K562 (cell line): ENCODE results near the gene CCNK. TPM values are rescaled to one million over a fixed set of nuclear protein-coding genes. Genes with fewer than 3 reads are reported as not detected.

ENCODE experiments used
- ATAC-seq: fragments of 200-7000 bp; cut with Tn5 transposase; 3 replicates; pipeline ENCODE4 v1.9.1; 2020; ENCODE audit warnings: moderate library complexity
- BruUV-seq: library from RNA; stranded (reverse); fragments of 400-500 nt; replicated peaks from 2 replicates; lab custom pipeline; 2021; lab: Mats Ljungman, UMichigan
- CTCF ChIA-PET: fragments of 300-600 bp; formaldehyde crosslinking; extraction: SDS; loops from one replicate; lab custom pipeline; 2021; ENCODE audit warnings: low intra/inter-chr PET ratio; lab: Yijun Ruan, JAX
- POLR2A ChIA-PET: fragments of 300-600, 350-650 bp; sonication (Branson Sonifier 250); formaldehyde crosslinking; extraction: SDS; loops from one replicate; lab custom pipeline; 2021; ENCODE audit warnings: antibody characterized with exemption, inconsistent platforms; lab: Yijun Ruan, JAX
- DNase-seq, 4 experiments: peaks; one replicate each; pipeline versions ENCODE4 v3.0.0 to v3.0.0-alpha.2; 2011 to 2018; ENCODE audit warnings: low spot score in 3 of 4, mixed read lengths in 3 of 4; ENCODE audit errors: extremely low read depth in 1 of 4
- FAIRE-seq: peaks from 2 replicates; lab custom pipeline; 2011; peaks lifted over from hg19 to GRCh38; lab: Jason Lieb, UNC
- H2AFZ ChIP-seq: 2 replicates; pipeline ENCODE4 v1.6.0; 2011; ENCODE audit warnings: low read depth, low read length, control low read depth, inconsistent platforms
- H3K27ac ChIP-seq: fragments of 200-600 bp; 3 replicates; pipeline ENCODE4 v1.8.0; 2011; ENCODE audit warnings: low read depth, mild to moderate bottlenecking, control low read depth, inconsistent platforms, low read length, moderate library complexity, mixed read lengths; ENCODE audit errors: extremely low read depth
- H3K27me3 ChIP-seq, 2 experiments: fragments of 300-600 bp in 1 of 2; 2 replicates in 1 of 2; 3 replicates in 1 of 2; pipeline versions ENCODE4 v1.6.0 to v1.8.0; 2011; ENCODE audit warnings: inconsistent platforms in 2 of 2, low read length in 2 of 2, mild to moderate bottlenecking in 1 of 2, mixed read lengths in 1 of 2, moderate library complexity in 1 of 2; ENCODE audit not compliant: control insufficient read depth in 2 of 2, insufficient read depth in 2 of 2
- H3K36me3 ChIP-seq: fragments of 300-600 bp; 3 replicates; pipeline ENCODE4 v1.8.0; 2011; ENCODE audit warnings: mild to moderate bottlenecking, low read length, inconsistent platforms; ENCODE audit not compliant: control insufficient read depth, insufficient read depth
- H3K4me1 ChIP-seq, 2 experiments: fragments of 200-600 bp in 1 of 2; replicated peaks in 1 of 2; 2 replicates in 1 of 2; 3 replicates in 1 of 2; pipeline versions ENCODE4 v1.5.1 to v1.8.0; 2011; ENCODE audit warnings: inconsistent platforms in 2 of 2, low read length in 2 of 2, mild to moderate bottlenecking in 1 of 2, mixed read lengths in 1 of 2, moderate library complexity in 1 of 2; ENCODE audit not compliant: control insufficient read depth in 2 of 2, insufficient read depth in 2 of 2
- H3K4me2 ChIP-seq: 2 replicates; pipeline ENCODE4 v1.6.1; 2011; ENCODE audit warnings: low read length, control low read depth, inconsistent platforms, mixed read lengths; ENCODE audit not compliant: insufficient read depth
- H3K4me3 ChIP-seq: fragments of 200-600 bp; sonication (generic), shearing (Covaris generic); 2 replicates; pipeline ENCODE4 v1.5.1; 2016; ENCODE audit warnings: control low read depth, inconsistent platforms
- H3K79me2 ChIP-seq: fragments of 200-600 bp; 3 replicates; pipeline ENCODE4 v1.8.0; 2011; ENCODE audit warnings: low read length, inconsistent platforms; ENCODE audit not compliant: control insufficient read depth, insufficient read depth
- H3K9ac ChIP-seq, 2 experiments: 2 replicates each; pipeline versions ENCODE4 v1.6.0 to v1.6.1; 2011; ENCODE audit warnings: low read depth in 2 of 2, low read length in 2 of 2, control low read depth in 1 of 2, inconsistent platforms in 1 of 2, mild to moderate bottlenecking in 1 of 2, mixed read lengths in 1 of 2; ENCODE audit not compliant: insufficient read depth in 1 of 2
- H3K9me1 ChIP-seq: one replicate; pipeline ENCODE4 v1.6.0; 2011; ENCODE audit warnings: inconsistent platforms, mild to moderate bottlenecking, low read length, moderate library complexity; ENCODE audit not compliant: control insufficient read depth, insufficient read depth
- H3K9me3 ChIP-seq: replicated peaks from 2 replicates; pipeline ENCODE4 v1.5.1; 2011; ENCODE audit warnings: low read depth, low read length, inconsistent platforms; ENCODE audit not compliant: control insufficient read depth, insufficient read depth
- H4K20me1 ChIP-seq: replicated peaks from 2 replicates; pipeline ENCODE4 v1.6.1; 2011; ENCODE audit warnings: low read length, inconsistent platforms, mixed read lengths; ENCODE audit not compliant: control insufficient read depth, insufficient read depth
- CLOCK ChIP-seq: fragments of 250-450 bp; sonication (Bioruptor Pico); IDR thresholded peaks from 2 replicates; pipeline ENCODE4 v1.4.0; 2020; ENCODE audit warnings: mild to moderate bottlenecking, moderate library complexity, borderline replicate concordance
- POLR2G ChIP-seq: fragments of 200-400 bp; formaldehyde crosslinking; IDR thresholded peaks from 2 replicates; pipeline ENCODE4 v1.6.1; 2017; ENCODE audit warnings: low read depth, mild to moderate bottlenecking, antibody characterized with exemption, low read length, moderate library complexity
- WGBS: fragments of 100-300 bp; shearing (Covaris generic); methylation state at CpG from one replicate; pipeline ENCODE4 v1.1.6; 2016; ENCODE audit warnings: low coverage, mixed read lengths; ENCODE audit not compliant: insufficient coverage; ENCODE audit errors: missing lambda C conversion rate; 5-methylcytosine and 5-hydroxymethylcytosine counted together
- in situ Hi-C: fragments of 300-500 bp; cut with MboI; formaldehyde crosslinking; loops from 4 replicates; pipeline ENCODE4 v1.15.0; 2018; ENCODE audit warnings: inconsistent platforms, mixed read lengths
- intact Hi-C: fragments of 100-400 bp; cut with micrococcal nuclease; formaldehyde crosslinking; loops from 2 replicates; pipeline ENCODE4 v1.14.2; 2022
- polyA plus RNA-seq, 8 experiments: library from polyadenylated mRNA; depleted of rRNA in 4 of 8; stranded (reverse) in 5 of 8; unstranded in 3 of 8; fragments of >200 nt; fragmentation: Nextera tagmentation in 2 of 8; fragmentation: Illumina TruSeq in 1 of 8; extraction: Ambion mirVana in 2 of 8; extraction: Trizol in 1 of 8; gene quantifications; 2 replicates each; pipeline versions ENCODE4 v1.2.1 to v1.2.3, GENCODE V29; 2011 to 2014; ENCODE audit warnings: inconsistent platforms in 1 of 8, missing spikeins in 1 of 8
- total RNA-seq, 7 experiments: library from RNA; depleted of rRNA in 6 of 7; stranded (reverse); fragments of >200 nt in 6 of 7; fragmentation: Illumina TruSeq in 2 of 7; extraction: Trizol in 2 of 7; gene quantifications; 2 replicates each; pipeline versions ENCODE4 v1.2.1 to v1.2.3, GENCODE V29; 2011 to 2021; ENCODE audit warnings: low replicate concordance in 1 of 7

CCNK gene
- total and polyA plus RNA-seq, 9 of the 15 experiments (the other 6 are each of a cell fraction or from before 2014, with no cell fraction given): 5.8 to 84.2 (median 16.4) TPM

GRCh38 chr14:99515301-99516155 is 34.3 kb downstream of the CCNK start:
- WGBS: 79% methylated on average over 12 of the region's 27 CpGs
- 0 out of 2 replicates have a peak, but pooled peaks cover 6% of the 10 kb centered on the region for H4K20me1 ChIP-seq
- DNase-seq (no peak), FAIRE-seq (no peak), ATAC-seq (no peak)
- no peak for TF ChIP-seq CLOCK (CRISPR knock-in tag)
- TF ChIP-seq POLR2G: peak; percentile 8; the same call in 1 of the 2 replicates
- no peaks in the 10 kb centered on the region for H3K9me3 ChIP-seq
- H3K9ac ChIP-seq: no peak overlapping the region; a peak in 1 of 4 replicates
- CTCF ChIA-PET: no interaction called here
- no peaks in the 10 kb centered on the region for H3K9me1 ChIP-seq
- H3K27me3 ChIP-seq: no peaks in the 10 kb centered on the region
- peaks cover 17% of the 10 kb centered on the region; the same call in 1 of the 3 replicates for H3K36me3 ChIP-seq
- in situ Hi-C loops (no loop called here), intact Hi-C loops (no loop called here)
- no peak overlapping the region for H3K27ac ChIP-seq
- H3K79me2 ChIP-seq: no peaks in the 10 kb centered on the region
- H3K4me2 ChIP-seq: no peak overlapping the region
- H3K4me3 ChIP-seq: no peak overlapping the region
- no peak overlapping the region for H2AFZ ChIP-seq
- POLR2A ChIA-PET: interaction anchor here (0.9 kb wide), 1 partner anchor 25 kb away, joined by 3 read pairs; no protein-coding TSS in a partner anchor
- H3K4me1 ChIP-seq: peaks cover 0 to 17% of the 10 kb centered on the region in 2 experiments; a peak in 2 of 5 replicates
- no TSS peak for BruUV-seq
